Prostate gland (tissue), 2 donors: Measurements from ENCODE around the gene ZFAND3. TPM values are rescaled to one million over a fixed set of nuclear protein-coding genes. Genes with fewer than 3 reads are reported as not detected.

Experiments used
- DNase-seq: peaks from one replicate; pipeline ENCODE4 v3.0.0-alpha.2; 2019; ENCODE audit warnings: low spot score
- H3K27ac ChIP-seq, 2 donors: fragments of 200-600 bp; sonication (generic); 2 replicates each; pipeline ENCODE4 v1.5.1; 2017 to 2019
- H3K27me3 ChIP-seq: fragments of 200-600 bp; sonication (generic); replicated peaks from 2 replicates; pipeline ENCODE4 v1.5.1; 2019; ENCODE audit not compliant: insufficient read depth
- H3K36me3 ChIP-seq, 2 donors: fragments of 200-600 bp; sonication (generic); 1 replicate in 1 of 2; 2 replicates in 1 of 2; pipeline versions ENCODE4 v1.5.1 to v1.8.1; 2017 to 2019
- H3K4me1 ChIP-seq: fragments of 200-600 bp; sonication (generic); replicated peaks from 2 replicates; pipeline ENCODE4 v1.5.1; 2019
- H3K4me3 ChIP-seq, 2 donors: fragments of 200-600 bp; sonication (generic); 2 replicates each; pipeline ENCODE4 v1.5.1; 2017 to 2019
- H3K9me3 ChIP-seq: fragments of 200-600 bp; sonication (generic); 2 replicates; pipeline ENCODE4 v1.5.1; 2017
- POLR2A ChIP-seq: fragments of 450-650 bp; IDR thresholded peaks from one replicate; pipeline ENCODE4 v1.6.1; 2016; ENCODE audit warnings: antibody characterized with exemption, mild to moderate bottlenecking
- POLR2AphosphoS5 ChIP-seq: sonication (generic); formaldehyde crosslinking; IDR thresholded peaks from one replicate; pipeline ENCODE4 v1.6.1; 2017; ENCODE audit warnings: antibody characterized with exemption
- WGBS: methylation state at CpG from one replicate; pipeline ENCODE4 v1.1.5; 2018; 5-methylcytosine and 5-hydroxymethylcytosine counted together
- intact Hi-C: fragments of 100-400 bp; cut with DNase I; formaldehyde crosslinking; loops from one replicate; pipeline ENCODE4 v1.14.2; 2022
- total RNA-seq, 2 donors: library from RNA; depleted of rRNA; stranded (reverse); fragments of >200 nt; gene quantifications; one replicate each; pipeline ENCODE4 v1.1.0, GENCODE V29; 2016
- TF ChIP-seq, protein P1 (sequence below), 4 experiments: fragments of 200-600 bp in 2 of 4; fragments of 450-650 bp in 2 of 4; sonication (generic) in 2 of 4; IDR thresholded peaks; 1 replicate in 3 of 4; 2 replicates in 1 of 4; pipeline ENCODE4 v1.5.1; 2016 to 2019; ENCODE audit warnings: antibody characterized with exemption in 4 of 4, mild to moderate bottlenecking in 2 of 4, moderate library complexity in 2 of 4

ZFAND3 gene
- total RNA-seq, 2 donors from 2014 or later: 43.5 to 89.1 TPM

DNA sequence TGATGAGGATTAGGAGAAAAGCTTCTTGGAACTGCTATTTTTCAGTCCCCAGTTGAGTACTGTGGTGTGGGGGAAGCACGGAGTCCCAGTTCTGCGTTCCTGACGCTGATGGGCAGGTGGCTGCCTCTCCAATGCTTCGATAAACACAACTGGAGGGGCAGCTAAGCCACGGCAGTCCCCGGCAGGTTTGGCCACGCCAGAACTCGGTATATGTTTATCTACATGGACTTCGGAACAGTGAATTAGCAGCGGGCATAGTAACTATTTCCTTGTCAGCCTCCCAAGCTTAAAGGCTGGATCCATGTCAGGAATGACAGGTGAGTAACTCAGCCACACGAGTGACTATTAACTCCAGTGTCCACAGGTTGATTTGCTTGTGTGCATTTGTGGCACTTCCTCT lies 354.4 kb downstream of the ZFAND3 start:
- H3K36me3 ChIP-seq: no peaks in the 10 kb centered on the region
- TF ChIP-seq POLR2A: no peak
- no peak for TF ChIP-seq POLR2AphosphoS5
- TF ChIP-seq, protein P1, sequence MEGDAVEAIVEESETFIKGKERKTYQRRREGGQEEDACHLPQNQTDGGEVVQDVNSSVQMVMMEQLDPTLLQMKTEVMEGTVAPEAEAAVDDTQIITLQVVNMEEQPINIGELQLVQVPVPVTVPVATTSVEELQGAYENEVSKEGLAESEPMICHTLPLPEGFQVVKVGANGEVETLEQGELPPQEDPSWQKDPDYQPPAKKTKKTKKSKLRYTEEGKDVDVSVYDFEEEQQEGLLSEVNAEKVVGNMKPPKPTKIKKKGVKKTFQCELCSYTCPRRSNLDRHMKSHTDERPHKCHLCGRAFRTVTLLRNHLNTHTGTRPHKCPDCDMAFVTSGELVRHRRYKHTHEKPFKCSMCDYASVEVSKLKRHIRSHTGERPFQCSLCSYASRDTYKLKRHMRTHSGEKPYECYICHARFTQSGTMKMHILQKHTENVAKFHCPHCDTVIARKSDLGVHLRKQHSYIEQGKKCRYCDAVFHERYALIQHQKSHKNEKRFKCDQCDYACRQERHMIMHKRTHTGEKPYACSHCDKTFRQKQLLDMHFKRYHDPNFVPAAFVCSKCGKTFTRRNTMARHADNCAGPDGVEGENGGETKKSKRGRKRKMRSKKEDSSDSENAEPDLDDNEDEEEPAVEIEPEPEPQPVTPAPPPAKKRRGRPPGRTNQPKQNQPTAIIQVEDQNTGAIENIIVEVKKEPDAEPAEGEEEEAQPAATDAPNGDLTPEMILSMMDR (IDR thresholded peaks at IDR 0.05): no peak
- H3K4me3 ChIP-seq: no peak overlapping the region
- no peaks in the 10 kb centered on the region for H3K4me1 ChIP-seq
- no peak overlapping the region for H3K27ac ChIP-seq
- intact Hi-C loops: no loop called here
- 89% methylated on average over 11 of the region's 11 CpGs for WGBS
- DNase-seq: no peak
- H3K27me3 ChIP-seq: no peaks in the 10 kb centered on the region
- H3K9me3 ChIP-seq: no peaks in the 10 kb centered on the region

DNA sequence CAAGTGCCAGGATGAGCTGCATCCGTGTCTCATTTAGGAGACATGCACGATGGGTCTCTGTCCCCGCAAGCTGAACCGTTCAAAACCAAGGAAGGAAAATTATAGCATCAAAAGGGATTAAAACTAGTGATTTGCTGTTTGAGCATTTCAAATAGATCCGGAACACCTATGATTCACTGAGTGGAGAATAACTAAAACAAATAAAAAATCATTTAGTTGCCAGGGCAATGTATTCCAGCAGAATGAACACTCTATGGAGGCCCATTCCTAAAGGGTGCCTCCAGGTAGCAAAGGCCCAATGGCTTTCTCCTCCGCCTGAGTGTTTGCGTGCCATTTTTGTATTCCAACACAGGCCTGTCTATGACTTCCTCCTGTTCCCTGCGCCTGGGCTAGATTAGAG lies 354.8 kb downstream of the ZFAND3 start:
- Histone ChIP-seq H3K27ac (no peak overlapping the region), H3K36me3 (no peaks in the 10 kb centered on the region), H3K4me3 (no peak overlapping the region), H3K27me3 (no peaks in the 10 kb centered on the region), H3K4me1 (no peaks in the 10 kb centered on the region), H3K9me3 (no peaks in the 10 kb centered on the region)
- TF ChIP-seq, protein P1 (IDR thresholded peaks at IDR 0.05): no peak
- TF ChIP-seq POLR2AphosphoS5: no peak
- no peak for TF ChIP-seq POLR2A
- intact Hi-C loops: no loop called here
- no peak for DNase-seq
- 93% methylated on average over 8 of the region's 8 CpGs for WGBS

DNA sequence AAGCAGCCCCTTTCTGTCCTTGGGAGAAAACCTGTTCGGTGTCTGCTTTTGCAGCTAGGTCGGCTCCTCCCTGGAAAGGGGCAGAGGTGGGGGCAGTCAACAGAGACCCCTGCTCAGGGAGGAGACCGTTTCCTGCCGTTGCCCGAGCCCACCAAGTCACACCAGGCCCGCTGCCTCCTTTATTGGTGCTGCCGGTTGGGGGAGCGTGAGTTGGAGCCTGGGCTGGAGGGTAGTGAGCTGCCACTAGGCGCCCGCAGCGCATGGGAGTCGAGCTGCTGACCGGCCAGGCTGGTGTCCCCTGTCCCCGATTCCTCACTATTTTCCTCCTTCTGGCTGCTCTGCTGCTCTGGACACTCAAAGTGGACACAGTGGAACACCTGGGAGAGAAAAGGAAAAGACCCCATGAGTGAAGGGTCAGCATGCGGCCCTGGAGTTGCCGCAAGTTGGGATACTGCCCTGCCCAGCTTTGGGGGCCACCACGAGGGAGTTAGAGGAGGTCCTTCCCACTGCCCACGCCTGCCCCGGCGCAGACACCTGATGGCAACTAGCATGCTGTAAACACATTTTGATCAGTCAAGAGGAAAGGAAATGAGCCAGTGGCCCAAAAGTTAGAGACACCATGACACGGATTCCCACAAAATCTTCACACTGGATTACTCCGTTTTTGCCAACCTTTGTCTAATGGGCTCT lies 355.4 kb downstream of the ZFAND3 start:
- no peaks in the 10 kb centered on the region for H3K9me3 ChIP-seq
- intact Hi-C loops: no loop called here
- H3K27me3 ChIP-seq: no peaks in the 10 kb centered on the region
- H3K4me3 ChIP-seq: no peak overlapping the region
- H3K36me3 ChIP-seq: no peaks in the 10 kb centered on the region
- no peaks in the 10 kb centered on the region for H3K4me1 ChIP-seq
- DNase-seq: no peak
- whole genome bisulfite sequencing: 96% methylated on average over 22 of the region's 22 CpGs
- no peak overlapping the region for H3K27ac ChIP-seq
- TF ChIP-seq POLR2AphosphoS5 (no peak), POLR2A (no peak)
- TF ChIP-seq, protein P1 (IDR thresholded peaks at IDR 0.05): no peak

DNA sequence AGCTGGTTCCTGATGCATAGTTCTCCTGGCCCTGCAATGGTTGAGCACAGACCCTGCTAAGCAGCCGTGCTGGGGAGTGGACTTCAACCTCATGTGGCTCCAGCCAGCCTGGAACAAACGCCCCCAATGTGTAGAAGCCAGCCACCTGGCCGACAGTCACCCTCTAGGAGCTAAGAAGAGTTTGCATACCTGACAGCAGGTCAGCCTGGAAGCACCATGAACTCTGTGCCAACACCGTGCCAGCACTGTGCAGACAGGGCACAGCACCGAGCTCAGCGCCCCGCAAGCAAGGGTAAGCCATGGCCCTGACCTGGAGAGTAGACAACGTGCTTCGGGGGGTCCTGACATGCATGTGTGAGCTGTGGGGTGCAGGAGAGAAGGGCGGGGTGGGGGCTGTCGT lies 356.3 kb downstream of the ZFAND3 start:
- DNase-seq: no peak
- intact Hi-C loops: no loop called here

More for the DNA sequence above, 356.3 kb downstream of the ZFAND3 start:
- H3K9me3 ChIP-seq: no peaks in the 10 kb centered on the region
- no peak overlapping the region for H3K4me3 ChIP-seq
- no peaks in the 10 kb centered on the region for H3K27me3 ChIP-seq
- H3K4me1 ChIP-seq: no peaks in the 10 kb centered on the region
- TF ChIP-seq POLR2A: no peak
- no peak for TF ChIP-seq POLR2AphosphoS5
- TF ChIP-seq, protein P1 (IDR thresholded peaks at IDR 0.05): no peak
- 93% methylated on average over 11 of the region's 11 CpGs for WGBS
- no peak overlapping the region for H3K27ac ChIP-seq
- H3K36me3 ChIP-seq: no peaks in the 10 kb centered on the region
